Neuronal stem cell (in vitro differentiated cells): ENCODE results near the gene EPHA10.

Source experiments
- DNase-seq: peaks from one replicate; pipeline ENCODE4 v3.0.0-alpha.2; 2013; ENCODE audit warnings: low spot score
- H2AFZ ChIP-seq: one replicate; pipeline ENCODE4 v1.6.1; 2013; ENCODE audit warnings: mild to moderate bottlenecking, low read length, inconsistent platforms
- H2AK5ac ChIP-seq: 2 replicates; pipeline ENCODE4 v1.6.1; 2013; ENCODE audit warnings: low read depth, mild to moderate bottlenecking, inconsistent platforms, low read length, moderate library complexity, mixed read lengths
- H2BK120ac ChIP-seq: 2 replicates; pipeline ENCODE4 v1.6.1; 2013; ENCODE audit warnings: low read depth, mild to moderate bottlenecking, inconsistent platforms, low read length, moderate library complexity, mixed read lengths
- H2BK12ac ChIP-seq: one replicate; pipeline ENCODE4 v1.6.1; 2013; ENCODE audit warnings: low read length, inconsistent platforms
- H2BK15ac ChIP-seq: 2 replicates; pipeline ENCODE4 v1.6.1; 2013; ENCODE audit warnings: mild to moderate bottlenecking, low read length, inconsistent platforms, mixed read lengths
- H2BK5ac ChIP-seq: one replicate; pipeline ENCODE4 v1.6.1; 2013; ENCODE audit warnings: inconsistent platforms, mild to moderate bottlenecking, low read length, moderate library complexity
- H3K14ac ChIP-seq: one replicate; pipeline ENCODE4 v1.6.1; 2013; ENCODE audit warnings: low read length, inconsistent platforms
- H3K18ac ChIP-seq: 2 replicates; pipeline ENCODE4 v1.6.1; 2013; ENCODE audit warnings: low read length, inconsistent platforms
- H3K23ac ChIP-seq: 2 replicates; pipeline ENCODE4 v1.6.1; 2013; ENCODE audit warnings: low read depth, mild to moderate bottlenecking, mixed read lengths, low read length, inconsistent platforms; ENCODE audit not compliant: poor library complexity
- H3K27ac ChIP-seq: replicated peaks from 3 replicates; pipeline ENCODE4 v1.5.1; 2013; ENCODE audit warnings: low read length, inconsistent platforms
- H3K27me3 ChIP-seq, 3 experiments: 2 replicates each; pipeline ENCODE4 v1.6.1; 2013; ENCODE audit warnings: low read length in 3 of 3, mild to moderate bottlenecking in 2 of 3, inconsistent platforms in 1 of 3, low read depth in 1 of 3, mixed read lengths in 1 of 3, moderate library complexity in 1 of 3; ENCODE audit not compliant: control insufficient read depth in 3 of 3, insufficient read depth in 3 of 3
- H3K36me3 ChIP-seq, 2 donors: replicated peaks in 1 of 2; 2 replicates each; pipeline ENCODE4 v1.6.1; 2013; ENCODE audit warnings: low read length in 2 of 2; ENCODE audit not compliant: control insufficient read depth in 2 of 2, insufficient read depth in 2 of 2
- H3K4ac ChIP-seq: 2 replicates; pipeline ENCODE4 v1.6.1; 2013; ENCODE audit warnings: inconsistent platforms, mild to moderate bottlenecking, low read length, moderate library complexity
- H3K4me1 ChIP-seq, 2 donors: 1 replicate in 1 of 2; 2 replicates in 1 of 2; pipeline ENCODE4 v1.6.1; 2013; ENCODE audit warnings: low read length in 2 of 2, low read depth in 1 of 2; ENCODE audit not compliant: control insufficient read depth in 2 of 2, insufficient read depth in 1 of 2
- H3K4me2 ChIP-seq: one replicate; pipeline ENCODE4 v1.6.1; 2013; ENCODE audit warnings: mild to moderate bottlenecking, low read length, inconsistent platforms; ENCODE audit not compliant: insufficient read depth, poor library complexity, severe bottlenecking
- H3K4me3 ChIP-seq, 2 donors: 2 replicates each; pipeline ENCODE4 v1.5.1; 2013; ENCODE audit warnings: low read length in 2 of 2, mild to moderate bottlenecking in 2 of 2, inconsistent platforms in 1 of 2, moderate library complexity in 1 of 2
- H3K79me1 ChIP-seq: one replicate; pipeline ENCODE4 v1.6.1; 2013; ENCODE audit warnings: low read depth, mild to moderate bottlenecking, inconsistent platforms, low read length, moderate library complexity
- H3K9ac ChIP-seq: one replicate; pipeline ENCODE4 v1.6.1; 2013; ENCODE audit warnings: mild to moderate bottlenecking, low read depth, low read length, inconsistent platforms; ENCODE audit not compliant: poor library complexity
- H3K9me3 ChIP-seq, 2 donors: replicated peaks in 1 of 2; 2 replicates each; pipeline versions ENCODE3 to v1.6.1; 2013; ENCODE audit warnings: low read length in 2 of 2, mild to moderate bottlenecking in 2 of 2, inconsistent platforms in 1 of 2, low read depth in 1 of 2, mixed read lengths in 1 of 2, moderate library complexity in 1 of 2; ENCODE audit not compliant: control insufficient read depth in 2 of 2, insufficient read depth in 1 of 2
- H4K8ac ChIP-seq: one replicate; pipeline ENCODE4 v1.6.1; 2013; ENCODE audit warnings: low read depth, mild to moderate bottlenecking, inconsistent platforms, low read length, moderate library complexity
- H4K91ac ChIP-seq: one replicate; pipeline ENCODE4 v1.6.1; 2013; ENCODE audit warnings: low read length, low read depth, mild to moderate bottlenecking, inconsistent platforms; ENCODE audit not compliant: poor library complexity
- WGBS, 2 donors: extraction: QIAGEN DNeasy Blood & Tissue Kit; methylation state at CpG; one replicate each; pipeline ENCODE4 v1.1.7; 2013; ENCODE audit warnings: missing lambda C conversion rate in 2 of 2, mixed read lengths in 1 of 2; ENCODE audit not compliant: insufficient read length in 2 of 2, insufficient replicate concordance in 1 of 2; ENCODE audit errors: extremely low coverage in 2 of 2; 5-methylcytosine and 5-hydroxymethylcytosine counted together

Gene EPHA10

GRCh38 chr1:37723390-37724078, 41.4 kb downstream of the EPHA10 start:
- no peak overlapping the region for H3K23ac ChIP-seq
- H2AK5ac ChIP-seq, result peak overlapping the region; percentile 70
- H2BK120ac ChIP-seq, result no peak overlapping the region
- no peak overlapping the region for H2BK15ac ChIP-seq
- no peak overlapping the region for H2BK12ac ChIP-seq
- H3K4me2 ChIP-seq, result no peak overlapping the region
- H3K4ac ChIP-seq, result no peak overlapping the region
- H3K27me3 ChIP-seq, result peaks cover 0 to 62% (median 0%) of the 10 kb centered on the region in 3 experiments
- H3K4me1 ChIP-seq, result peaks cover 16 to 32% of the 10 kb centered on the region in 2 donors
- H2AFZ ChIP-seq, result peak overlapping the region; percentile 71
- H3K27ac ChIP-seq, result no peak overlapping the region
- H3K9ac ChIP-seq, result no peak overlapping the region
- H4K8ac ChIP-seq, result no peak overlapping the region
- no peak overlapping the region for H3K4me3 ChIP-seq
- no peaks in the 10 kb centered on the region for H3K36me3 ChIP-seq
- no peak for DNase-seq
- peaks cover 1% of the 10 kb centered on the region for H3K79me1 ChIP-seq
- no CpG with 5 or more reads among the region's 11 CpGs for WGBS, 2 donors
- no peak overlapping the region for H4K91ac ChIP-seq
- H3K18ac ChIP-seq, result peak overlapping the region; percentile 36
- no peak overlapping the region for H3K14ac ChIP-seq
- no peaks in the 10 kb centered on the region for H3K9me3 ChIP-seq
- H2BK5ac ChIP-seq, result no peak overlapping the region

- no CpG with 5 or more reads among the region's 6 CpGs for WGBS, 2 donors
- Histone ChIP-seq H3K27ac (no peak overlapping the region), H3K18ac (peak overlapping the region; percentile 35), H3K27me3 (peaks cover 0 to 57% (median 0%) of the 10 kb centered on the region in 3 experiments), H3K4me2 (no peak overlapping the region), H2BK15ac (no peak overlapping the region), H2BK120ac (no peak overlapping the region), H3K14ac (no peak overlapping the region), H3K23ac (no peak overlapping the region), H2BK5ac (no peak overlapping the region), H2AFZ (peak overlapping the region; percentile 71), H3K9ac (no peak overlapping the region), H4K91ac (no peak overlapping the region), H3K4ac (no peak overlapping the region), H2BK12ac (no peak overlapping the region), H3K9me3 (no peaks in the 10 kb centered on the region), H3K36me3 (no peaks in the 10 kb centered on the region), H3K4me1 (peaks cover 16 to 32% of the 10 kb centered on the region in 2 donors), H4K8ac (no peak overlapping the region), H3K4me3 (no peak overlapping the region), H3K79me1 (peaks cover 1% of the 10 kb centered on the region), H2AK5ac (peak overlapping the region; percentile 70)
- DNase-seq, result no peak
These were observed 41.9 kb downstream of the EPHA10 start for GRCh38 chr1:37723072-37723389.

- H3K4ac ChIP-seq, result peak overlapping the region; percentile 66
- no peaks in the 10 kb centered on the region for H3K9me3 ChIP-seq
- peaks cover 0 to 51% (median 0%) of the 10 kb centered on the region in 3 experiments for H3K27me3 ChIP-seq
- no peak overlapping the region for H2BK15ac ChIP-seq
- no peak overlapping the region for H3K4me2 ChIP-seq
- H3K18ac ChIP-seq, result peak overlapping the region; percentile 35
- no peak overlapping the region for H3K14ac ChIP-seq
- peak overlapping the region; percentile 60 for H3K9ac ChIP-seq
- H2AFZ ChIP-seq, result peak overlapping the region; percentile 51
- H3K23ac ChIP-seq, result peak overlapping the region; percentile 52
- WGBS, 2 donors, result no CpG with 5 or more reads among the region's 14 CpGs
- no peak overlapping the region for H3K27ac ChIP-seq
- H2BK120ac ChIP-seq, result no peak overlapping the region
- no peak overlapping the region for H2BK5ac ChIP-seq
- peaks cover 16 to 32% of the 10 kb centered on the region in 2 donors for H3K4me1 ChIP-seq
- peaks cover 1% of the 10 kb centered on the region for H3K79me1 ChIP-seq
- no peak overlapping the region for H3K4me3 ChIP-seq
- H4K8ac ChIP-seq, result no peak overlapping the region
- H2BK12ac ChIP-seq, result no peak overlapping the region
- DNase-seq, result no peak
- H4K91ac ChIP-seq, result no peak overlapping the region
- no peaks in the 10 kb centered on the region for H3K36me3 ChIP-seq
- H2AK5ac ChIP-seq, result peak overlapping the region; percentile 70
These were observed 42.5 kb downstream of the EPHA10 start for GRCh38 chr1:37722181-37723071.

- H3K9me3 ChIP-seq, result no peaks in the 10 kb centered on the region
- no peak for DNase-seq
- H2AK5ac ChIP-seq, result peak overlapping the region; percentile 46
- no peak overlapping the region for H3K14ac ChIP-seq
- H2BK5ac ChIP-seq, result no peak overlapping the region
- H3K27ac ChIP-seq, result no peak overlapping the region
- WGBS, 2 donors, result no CpG with 5 or more reads among the region's 19 CpGs
- peak overlapping the region; percentile 48 for H4K8ac ChIP-seq
- H3K4me1 ChIP-seq, result peaks cover 8 to 27% of the 10 kb centered on the region in 2 donors
- peak overlapping the region; percentile 76 for H3K4ac ChIP-seq
- H2BK12ac ChIP-seq, result peak overlapping the region; percentile 73
- H2BK120ac ChIP-seq, result no peak overlapping the region
- no peak overlapping the region for H4K91ac ChIP-seq
- no peak overlapping the region for H2BK15ac ChIP-seq
- peak overlapping the region; percentile 51 for H2AFZ ChIP-seq
- H3K9ac ChIP-seq, result peak overlapping the region; percentile 9
- H3K23ac ChIP-seq, result peak overlapping the region; percentile 85
- no peaks in the 10 kb centered on the region for H3K36me3 ChIP-seq
- no peak overlapping the region for H3K4me2 ChIP-seq
- peak overlapping the region; percentile 85 for H3K18ac ChIP-seq
- H3K79me1 ChIP-seq, result peaks cover 1% of the 10 kb centered on the region
- no peak overlapping the region for H3K4me3 ChIP-seq
- peaks cover 0 to 47% (median 0%) of the 10 kb centered on the region in 3 experiments for H3K27me3 ChIP-seq
These were observed 43.4 kb downstream of the EPHA10 start for GRCh38 chr1:37721565-37721964.
